Eye (tissue), 1 donor: ENCODE measurements around the gene SCP2D1.
"Not testable (repeated sequence)": the region's sequence is repeated elsewhere in the genome, so short reads cannot be mapped to it uniquely, and the experiment has no call there.

ENCODE experiments used
- DNase-seq: peaks from one replicate; pipeline ENCODE4 v3.0.0-alpha.2; 2015

The SCP2D1 gene

DNA sequence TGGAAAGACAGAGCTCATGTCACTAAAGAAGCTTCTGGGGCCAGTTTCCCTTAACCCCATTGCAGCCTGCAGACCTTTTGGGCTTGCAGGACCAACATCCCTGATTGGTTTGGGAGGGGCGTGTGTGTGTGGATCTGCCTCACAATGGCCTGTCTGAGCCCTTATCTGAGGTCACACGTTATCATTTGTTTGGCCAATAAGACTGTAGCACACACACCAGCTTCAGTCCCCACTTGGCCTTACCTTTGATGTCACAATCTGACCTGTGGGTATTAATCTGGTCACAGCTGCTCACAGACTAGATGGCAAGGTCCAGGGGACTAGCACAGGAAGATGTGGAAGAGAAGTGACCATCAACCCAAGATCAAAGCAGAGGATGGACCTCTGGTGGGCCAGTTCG lies at the start of gene SCP2D1:
SCP2D1 (plus strand) TSS at position 301 of the 400 bp plus-strand sequence; CDS start at position 334, 33 bp downstream.
- no peak for DNase-seq

- DNase-seq, result no peak
These were observed 45.9 kb upstream of the SCP2D1 start for GRCh38 chr20:18767676-18768075.

DNA sequence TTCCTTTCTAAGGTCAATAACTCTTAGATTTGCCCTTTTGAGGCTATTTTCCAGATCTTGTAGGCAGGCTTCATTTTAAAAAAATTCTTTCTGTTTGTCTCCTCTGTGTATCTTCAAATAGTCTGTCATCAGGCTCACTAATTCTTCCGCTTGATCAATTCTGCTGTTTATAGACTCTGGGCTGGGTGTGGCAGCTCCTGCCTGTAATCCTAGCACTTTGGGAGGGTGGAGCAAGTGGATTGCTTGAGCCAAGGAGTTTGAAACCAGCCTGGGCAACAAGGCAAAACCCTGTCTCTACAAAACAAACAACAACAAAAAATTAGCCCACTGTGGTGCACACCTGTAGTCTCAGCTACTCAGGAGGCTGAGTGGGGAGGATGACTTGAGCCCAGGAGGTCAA lies 40.0 kb upstream of the SCP2D1 start:
- no peak for DNase-seq

DNA sequence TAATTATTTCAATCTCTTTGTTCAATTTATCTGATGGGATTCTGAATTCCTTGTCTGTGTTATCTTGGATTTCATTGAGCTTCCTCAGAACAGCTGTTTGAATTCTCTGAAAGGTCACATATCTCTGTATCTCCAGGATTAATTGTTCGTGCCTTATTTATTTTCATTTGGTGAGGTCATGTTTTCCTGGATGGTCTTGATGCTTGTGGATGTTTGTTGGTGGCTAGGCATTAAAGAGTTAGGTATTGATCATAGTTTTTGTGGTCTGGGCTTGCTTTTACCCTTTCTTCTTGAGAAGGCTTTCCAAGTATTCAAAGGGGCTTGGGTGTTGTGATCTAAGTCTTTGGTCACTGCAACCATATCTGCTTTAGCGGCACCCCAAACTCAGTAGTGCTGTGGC lies 39.4 kb upstream of the SCP2D1 start:
- no peak for DNase-seq

DNA sequence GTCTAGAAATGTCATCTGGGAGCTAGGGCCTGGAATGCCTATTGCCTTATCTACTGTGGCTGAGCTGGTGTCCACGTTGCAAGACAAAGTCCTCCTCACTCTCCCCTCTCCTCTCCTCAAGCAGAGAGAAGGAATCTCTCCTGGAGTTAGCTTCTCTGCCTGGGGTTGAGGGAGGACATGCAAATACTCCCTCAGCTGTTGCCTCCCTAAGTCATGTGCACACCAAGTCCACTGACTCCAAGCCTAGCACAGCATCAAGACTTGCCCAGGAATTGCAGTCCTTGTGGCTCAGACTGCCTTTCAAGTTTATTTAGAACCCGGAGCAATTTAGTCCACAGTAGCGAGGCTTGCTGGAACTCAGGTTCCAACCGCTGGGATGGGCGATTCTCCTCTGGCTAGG lies 38.0 kb upstream of the SCP2D1 start:
- no peak for DNase-seq

GRCh38 chr20:18778690-18779392 lies 34.7 kb upstream of the SCP2D1 start:
- no peak for DNase-seq

GRCh38 chr20:18780385-18781130 lies 33.0 kb upstream of the SCP2D1 start:
- no peak for DNase-seq

DNA sequence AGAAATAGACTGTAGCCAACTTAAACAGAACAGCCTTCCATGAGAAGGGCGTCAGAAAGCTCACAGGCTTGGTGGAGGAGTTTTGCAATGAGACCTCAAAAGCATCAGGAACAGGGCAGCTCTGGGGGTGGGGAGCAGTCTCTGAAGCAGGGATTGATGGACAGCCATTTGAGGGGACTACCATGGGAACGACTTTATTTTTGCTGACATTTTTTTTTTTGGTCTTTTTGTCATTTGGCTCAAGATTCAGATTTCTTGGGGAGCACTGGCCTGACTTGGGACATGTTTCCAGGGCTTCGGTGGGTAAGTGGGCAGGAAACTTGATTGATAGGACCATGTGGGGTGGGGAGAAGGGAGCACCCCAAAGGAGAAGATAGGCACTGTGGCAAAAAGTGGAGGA lies 32.1 kb upstream of the SCP2D1 start:
- DNase-seq, result no peak

DNA sequence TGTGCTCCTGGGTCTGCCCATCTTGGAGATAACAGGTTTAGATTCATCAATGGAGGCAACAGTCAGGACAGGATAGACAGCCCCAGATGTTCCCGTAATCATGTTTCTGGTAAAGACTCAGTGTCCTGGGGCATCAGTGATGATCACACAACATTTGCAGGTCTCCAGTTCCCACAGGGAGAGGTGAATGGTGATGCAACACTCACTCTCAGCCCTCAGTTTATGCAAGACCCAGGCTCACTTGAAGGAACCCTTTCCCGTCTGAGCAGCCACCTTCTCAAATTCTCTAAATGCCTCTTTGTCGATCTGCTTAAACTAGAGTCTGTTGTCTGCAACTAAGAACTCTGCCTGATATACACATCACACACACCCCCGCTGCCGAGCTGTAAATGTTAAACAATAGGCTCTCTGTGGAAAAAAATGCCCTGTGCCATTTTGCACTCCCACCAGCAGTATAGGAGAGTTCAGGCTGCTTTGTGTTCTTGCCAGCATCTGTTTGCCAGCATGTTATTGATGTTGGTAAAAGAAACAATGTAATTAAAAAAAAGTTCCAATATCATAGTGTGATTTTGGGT lies 30.1 kb upstream of the SCP2D1 start:
- no peak for DNase-seq

GRCh38 chr20:18787046-18787445 lies 26.5 kb upstream of the SCP2D1 start:
- DNase-seq, result not testable (repeated sequence)

- DNase-seq, result no peak
These were observed 25.6 kb upstream of the SCP2D1 start for GRCh38 chr20:18788021-18788420.

DNA sequence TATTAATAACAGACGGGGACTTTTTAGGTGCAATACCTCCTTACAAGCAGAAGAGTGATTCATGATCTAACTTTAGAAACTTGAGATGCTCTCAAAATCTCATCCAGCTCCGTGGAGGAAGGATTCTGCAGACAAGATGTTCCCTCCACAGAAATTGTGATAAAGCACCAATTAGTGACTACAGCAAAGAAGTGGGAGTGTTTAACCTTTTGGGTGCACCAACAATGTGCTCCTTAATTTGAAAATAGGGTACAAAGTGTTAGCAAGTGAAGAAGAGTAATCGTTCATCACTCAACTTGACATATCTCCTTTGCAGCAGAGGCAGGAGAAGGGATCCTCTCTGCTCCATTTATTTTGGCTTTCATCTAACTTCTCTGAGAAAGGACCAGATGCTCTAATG lies 22.8 kb upstream of the SCP2D1 start:
- no peak for DNase-seq

DNA sequence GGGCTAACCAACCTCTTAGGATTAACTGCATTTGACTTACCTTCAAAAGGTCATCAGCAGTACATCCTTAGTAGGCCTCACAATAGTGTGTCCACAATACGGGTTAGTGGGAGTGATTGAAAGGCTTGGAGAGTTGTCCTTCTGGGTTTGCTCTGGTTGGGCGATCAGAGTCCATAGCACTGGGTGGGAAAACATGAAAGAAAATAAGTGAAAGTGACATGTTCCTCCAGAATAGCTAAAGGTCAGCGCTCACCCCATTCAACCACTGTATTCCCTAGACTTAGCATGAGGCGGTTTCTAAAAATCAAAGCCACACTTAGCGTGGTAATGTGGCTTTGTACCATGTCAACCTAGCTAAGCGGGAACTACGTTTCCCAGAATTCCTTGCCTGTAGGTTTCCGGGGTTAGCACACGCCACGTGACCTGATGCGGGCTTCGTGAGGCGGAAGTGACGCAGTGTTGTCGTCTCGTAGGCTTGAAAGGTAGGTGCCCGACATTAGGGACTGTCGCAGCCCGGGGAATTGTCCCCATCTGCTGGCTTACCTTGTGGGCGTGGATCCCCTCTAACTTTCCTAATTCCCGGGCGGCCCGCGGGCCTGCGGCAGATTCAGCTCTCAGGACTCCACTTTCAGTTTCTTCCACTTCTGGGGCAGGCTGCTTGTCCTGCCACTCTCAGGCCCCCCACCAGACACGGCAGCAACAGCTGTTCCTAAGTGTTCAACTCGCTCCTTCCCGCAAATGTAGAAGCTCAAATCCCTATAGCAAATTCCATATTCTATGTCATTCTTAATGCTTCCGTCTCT lies 19.8 kb upstream of the SCP2D1 start:
- peak; percentile 98 for DNase-seq

DNA sequence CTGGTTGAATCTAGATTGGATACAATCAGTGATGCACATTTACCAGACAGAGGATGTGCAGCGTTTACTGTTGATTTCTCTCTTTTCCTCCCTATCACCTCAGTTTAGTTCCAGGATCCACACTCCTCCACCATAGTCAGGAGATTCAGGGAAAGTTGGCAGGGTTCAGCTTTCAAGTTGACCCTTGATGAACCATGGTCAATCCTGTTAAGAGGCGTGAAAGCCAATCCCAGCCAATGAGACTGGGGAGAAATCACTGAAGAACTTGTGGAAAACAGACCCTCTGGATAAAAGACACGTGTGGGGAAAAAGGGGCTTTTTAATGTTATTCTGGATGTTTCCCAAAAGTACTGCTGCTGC lies 19.2 kb upstream of the SCP2D1 start:
- no peak for DNase-seq

- no peak for DNase-seq
These were observed 18.2 kb upstream of the SCP2D1 start for GRCh38 chr20:18795366-18795765.

- no peak for DNase-seq
These were observed 17.2 kb upstream of the SCP2D1 start for GRCh38 chr20:18796282-18796833.

GRCh38 chr20:18801516-18801915 lies 12.1 kb upstream of the SCP2D1 start:
- DNase-seq, result no peak

DNA sequence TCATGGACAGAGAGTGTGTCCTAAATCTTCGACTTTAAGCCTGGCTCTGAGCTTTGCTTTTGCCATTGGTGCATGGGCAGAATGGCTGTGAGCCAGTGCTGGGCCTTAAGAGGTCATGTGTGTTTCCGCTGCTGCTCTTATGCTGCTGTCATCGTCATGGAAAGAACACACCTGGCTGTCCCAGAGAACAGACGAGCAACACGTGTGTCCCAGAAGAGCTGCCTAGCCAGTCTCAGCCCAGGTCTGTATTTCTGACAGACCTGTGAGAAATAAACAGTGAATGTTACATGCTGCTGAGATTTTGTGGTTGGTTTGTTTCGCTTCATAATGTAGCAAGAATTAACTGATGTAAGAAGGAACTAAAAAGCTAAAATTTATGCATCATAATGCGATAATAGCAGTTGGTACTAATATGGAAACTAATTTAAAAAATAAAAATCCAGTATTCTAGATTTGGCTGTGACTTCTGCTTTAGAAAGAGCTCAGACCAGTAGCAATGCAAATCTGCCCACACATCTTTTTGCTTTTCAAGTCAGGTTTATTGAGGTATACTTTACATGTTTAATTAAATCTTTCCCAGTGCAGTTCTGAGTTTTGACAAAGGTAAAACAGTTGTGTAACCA lies 11.5 kb upstream of the SCP2D1 start:
- DNase-seq, result no peak

GRCh38 chr20:18805881-18806280 lies 7.7 kb upstream of the SCP2D1 start:
- DNase-seq, result no peak

DNA sequence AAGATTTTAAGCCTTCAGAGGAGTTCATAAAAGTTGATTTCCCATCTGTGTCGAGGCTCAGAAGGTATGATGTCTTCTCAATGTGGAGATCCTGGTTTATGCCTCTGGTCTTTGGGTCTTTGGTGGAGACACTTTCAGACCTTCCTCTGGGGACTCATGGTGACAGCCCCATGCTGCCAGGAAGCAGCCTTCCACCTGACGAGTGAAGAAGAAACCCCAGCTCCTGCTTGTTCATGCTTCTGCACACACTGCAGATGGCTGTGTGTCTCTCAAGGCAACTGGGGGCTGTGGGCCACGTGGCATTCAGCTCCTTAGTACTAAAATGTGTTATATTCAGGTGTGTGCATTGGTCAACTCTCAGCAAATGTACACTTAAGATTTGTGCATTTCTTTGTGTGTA lies 4.9 kb upstream of the SCP2D1 start:
- no peak for DNase-seq

DNA sequence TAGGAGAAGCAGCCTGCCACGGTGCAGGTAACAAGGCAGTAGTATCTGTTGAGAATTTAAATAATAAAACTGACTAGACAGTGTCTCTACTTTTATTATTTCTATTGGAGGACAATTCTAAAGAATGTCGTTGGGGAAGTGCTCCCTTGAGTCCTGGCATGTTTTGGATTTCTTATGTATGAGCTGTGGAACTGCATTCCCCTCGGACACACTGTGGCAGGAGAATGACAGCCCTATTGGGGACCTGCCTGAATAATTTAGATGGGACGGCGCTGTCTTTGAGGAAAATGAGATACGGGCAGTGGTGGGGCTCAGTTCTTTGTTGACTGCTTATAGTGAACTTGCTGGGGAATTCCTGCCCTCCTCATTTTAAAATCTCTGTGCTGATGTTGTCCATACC lies 2.4 kb upstream of the SCP2D1 start:
- DNase-seq, result no peak

GRCh38 chr20:18811904-18812303 lies 1.7 kb upstream of the SCP2D1 start:
- no peak for DNase-seq
